ENCODE data around the gene PNPO.

PNPO gene

GRCh38 chr17:47902039-47902744 lies 39.2 kb upstream of the PNPO start:
- no peak for TF ChIP-seq TAF1 (IDR thresholded peaks at IDR 0.05; ENCODE audit: borderline replicate concordance, insufficient read depth, low read length)
- TF ChIP-seq POLR2AphosphoS5 (IDR thresholded peaks at IDR 0.05; ENCODE audit: low read depth, low read length), result no peak
- no peak for TF ChIP-seq FOXP2 (optimal IDR thresholded peaks at IDR 0.05; ENCODE audit: borderline replicate concordance, extremely low read depth, extremely low read length, insufficient read depth)
- no peak for TF ChIP-seq SIN3A (IDR thresholded peaks at IDR 0.05; ENCODE audit: borderline replicate concordance, insufficient read depth, low read length)
- no peak for TF ChIP-seq REST (IDR thresholded peaks at IDR 0.05; ENCODE audit: insufficient read depth in 1 of 2, low read depth in 2 of 2, low read length in 2 of 2)

GRCh38 chr17:47905221-47905733 lies 36.1 kb upstream of the PNPO start:
- TF ChIP-seq POLR2AphosphoS5 (IDR thresholded peaks at IDR 0.05; ENCODE audit: low read depth, low read length), result no peak
- no peak for TF ChIP-seq SIN3A (IDR thresholded peaks at IDR 0.05; ENCODE audit: borderline replicate concordance, insufficient read depth, low read length)
- no peak for TF ChIP-seq FOXP2 (optimal IDR thresholded peaks at IDR 0.05; ENCODE audit: borderline replicate concordance, extremely low read depth, extremely low read length, insufficient read depth)
- TF ChIP-seq REST (IDR thresholded peaks at IDR 0.05; ENCODE audit: insufficient read depth in 1 of 2, low read depth in 2 of 2, low read length in 2 of 2), result no peak
- no peak for TF ChIP-seq TAF1 (IDR thresholded peaks at IDR 0.05; ENCODE audit: borderline replicate concordance, insufficient read depth, low read length)

GRCh38 chr17:47906443-47906842 lies 34.9 kb upstream of the PNPO start:
- TF ChIP-seq TAF1 (IDR thresholded peaks at IDR 0.05; ENCODE audit: borderline replicate concordance, insufficient read depth, low read length) (no peak), POLR2AphosphoS5 (IDR thresholded peaks at IDR 0.05; ENCODE audit: low read depth, low read length) (no peak), REST (IDR thresholded peaks at IDR 0.05; ENCODE audit: insufficient read depth in 1 of 2, low read depth in 2 of 2, low read length in 2 of 2) (no peak), FOXP2 (optimal IDR thresholded peaks at IDR 0.05; ENCODE audit: borderline replicate concordance, extremely low read depth, extremely low read length, insufficient read depth) (no peak), SIN3A (IDR thresholded peaks at IDR 0.05; ENCODE audit: borderline replicate concordance, insufficient read depth, low read length) (no peak)

- no peak for TF ChIP-seq TAF1 (IDR thresholded peaks at IDR 0.05; ENCODE audit: borderline replicate concordance, insufficient read depth, low read length)
- no peak for TF ChIP-seq POLR2AphosphoS5 (IDR thresholded peaks at IDR 0.05; ENCODE audit: low read depth, low read length)
- TF ChIP-seq REST (IDR thresholded peaks at IDR 0.05; ENCODE audit: insufficient read depth in 1 of 2, low read depth in 2 of 2, low read length in 2 of 2), result no peak
- no peak for TF ChIP-seq SIN3A (IDR thresholded peaks at IDR 0.05; ENCODE audit: borderline replicate concordance, insufficient read depth, low read length)
- no peak for TF ChIP-seq FOXP2 (optimal IDR thresholded peaks at IDR 0.05; ENCODE audit: borderline replicate concordance, extremely low read depth, extremely low read length, insufficient read depth)
These were observed 33.3 kb upstream of the PNPO start for GRCh38 chr17:47907932-47908562.
